Kidney (tissue), 14 donors: ENCODE measurements around the gene MLN. TPM values are rescaled to one million over a fixed set of nuclear protein-coding genes. Genes with fewer than 3 reads are reported as not detected.
A peak's percentile ranks its signal among the peaks of the same experiment; 100 is the strongest.

Source experiments
- DNase-seq, 5 donors: peaks; one replicate each; pipeline ENCODE4 v3.0.0-alpha.2; 2013 to 2020
- FAIRE-seq: peaks from 2 replicates; lab custom pipeline; 2012; peaks lifted over from hg19 to GRCh38; lab: Jason Lieb, UNC
- H3K27ac ChIP-seq, 2 donors: one replicate each; pipeline ENCODE4 v1.7.0; 2013; ENCODE audit warnings: low read depth in 2 of 2, low read length in 2 of 2, inconsistent platforms in 1 of 2
- H3K27me3 ChIP-seq: one replicate; pipeline ENCODE4 v1.7.1; 2013; ENCODE audit warnings: low read length, inconsistent platforms; ENCODE audit not compliant: control insufficient read depth, insufficient read depth
- H3K36me3 ChIP-seq, 3 donors: one replicate each; pipeline versions ENCODE4 v1.7.0 to v1.7.1; 2013; ENCODE audit warnings: low read length in 3 of 3, control low read depth in 1 of 3, inconsistent platforms in 1 of 3; ENCODE audit not compliant: insufficient read depth in 3 of 3, control insufficient read depth in 2 of 3
- H3K4me1 ChIP-seq, 3 donors: one replicate each; pipeline versions ENCODE4 v1.7.0 to v1.7.1; 2013; ENCODE audit warnings: low read length in 3 of 3, inconsistent platforms in 1 of 3, low read depth in 1 of 3; ENCODE audit not compliant: control insufficient read depth in 2 of 3, insufficient read depth in 2 of 3
- H3K4me3 ChIP-seq, 3 donors: one replicate each; pipeline versions ENCODE4 v1.7.0 to v1.8.1; 2013; ENCODE audit warnings: low read length in 3 of 3, control low read depth in 1 of 3, inconsistent platforms in 1 of 3
- H3K9ac ChIP-seq, 3 donors: one replicate each; pipeline versions ENCODE4 v1.7.0 to v1.7.1; 2013; ENCODE audit warnings: low read length in 3 of 3, control low read depth in 1 of 3, inconsistent platforms in 1 of 3
- H3K9me3 ChIP-seq, 3 donors: one replicate each; pipeline versions ENCODE4 v1.7.0 to v1.7.1; 2013; ENCODE audit warnings: low read length in 3 of 3, control low read depth in 1 of 3, inconsistent platforms in 1 of 3; ENCODE audit not compliant: control insufficient read depth in 2 of 3, insufficient read depth in 1 of 3
- CTCF ChIP-seq: IDR thresholded peaks from 3 replicates; pipeline ENCODE4 v1.5.1; 2012; ENCODE audit warnings: mild to moderate bottlenecking, moderate library complexity, borderline replicate concordance; ENCODE audit not compliant: insufficient read depth; ENCODE audit errors: extremely low read depth
- intact Hi-C: fragments of 100-400 bp; cut with DNase I; formaldehyde crosslinking; loops from one replicate; pipeline ENCODE4 v1.11.1; 2022
- polyA plus RNA-seq: library from polyadenylated mRNA; stranded (reverse); fragments of 350-450 nt; fragmentation: Illumina TruSeq; extraction: RNeasy Lipid Tissue Mini Kit (QIAGEN cat#74804); gene quantifications from one replicate; pipeline ENCODE4 v1.2.3, GENCODE V29; 2014; ENCODE audit warnings: low read depth, low replicate concordance; ENCODE audit not compliant: insufficient read depth
- total RNA-seq: library from RNA; stranded (reverse); fragmentation: NEBNext Ultra II Directional; extraction: Animal tissue kit (Norgen Biotek cat#: 25700); gene quantifications from one replicate; pipeline ENCODE4 v1.2.1, GENCODE V29; 2021
- donor health status: control.
- donor health status: control.
- donor health status: control.
- donor health status: control.
- donor health status: control.
- donor health status: DM: yes; HTN: yes; CAD: no.
- donor health status: Normal renal cell carcinoma (clear cell type).

MLN gene
- total and polyA plus RNA-seq, 2 donors from 2014 or later, result not detected

- Histone ChIP-seq H3K36me3 (peaks cover 9 to 38% (median 25%) of the 10 kb centered on the region in 3 donors), H3K27ac (peak overlapping the region; percentile 50 to 72), H3K4me1 (peaks cover 0 to 11% (median 8%) of the 10 kb centered on the region in 3 donors), H3K4me3 (no peak overlapping the region), H3K9me3 (no peaks in the 10 kb centered on the region), H3K9ac (peak overlapping the region in 1 of 3 donors; percentile 58), H3K27me3 (no peaks in the 10 kb centered on the region)
- peak; percentile 94 for TF ChIP-seq CTCF
- FAIRE-seq (no peak), DNase-seq (peak; percentile 82 to 94 (median 90))
- intact Hi-C loops, result no loop called here
These were observed 32.4 kb downstream of the MLN start for GRCh38 chr6:33771146-33772081.

- H3K9ac ChIP-seq, result peak overlapping the region in 1 of 3 donors; percentile 58
- FAIRE-seq, result no peak
- peaks cover 6 to 32% (median 19%) of the 10 kb centered on the region in 3 donors for H3K36me3 ChIP-seq
- intact Hi-C loops, result no loop called here
- H3K27ac ChIP-seq, result peak overlapping the region; percentile 11 to 72
- no peaks in the 10 kb centered on the region for H3K27me3 ChIP-seq
- no peak for TF ChIP-seq CTCF
- DNase-seq, result no peak
- no peaks in the 10 kb centered on the region for H3K9me3 ChIP-seq
- H3K4me1 ChIP-seq, result peaks cover 0 to 11% (median 8%) of the 10 kb centered on the region in 3 donors
- no peak overlapping the region for H3K4me3 ChIP-seq
These were observed 33.0 kb downstream of the MLN start for GRCh38 chr6:33770833-33771145.

- no peak overlapping the region for H3K4me3 ChIP-seq
- H3K27ac ChIP-seq, result no peak overlapping the region
- H3K9me3 ChIP-seq, result no peaks in the 10 kb centered on the region
- no peak overlapping the region for H3K9ac ChIP-seq
- H3K27me3 ChIP-seq, result no peaks in the 10 kb centered on the region
- intact Hi-C loops, result no loop called here
- peaks cover 0 to 11% (median 8%) of the 10 kb centered on the region in 3 donors for H3K4me1 ChIP-seq
- TF ChIP-seq CTCF, result no peak
- FAIRE-seq, result no peak
- DNase-seq, result no peak
- peaks cover 6 to 26% (median 15%) of the 10 kb centered on the region in 3 donors for H3K36me3 ChIP-seq
These were observed 33.5 kb downstream of the MLN start for GRCh38 chr6:33770124-33770832.
